Breast epithelium (tissue), 4 donors: Measurements from ENCODE around the gene TMEM254. TPM values are rescaled to one million over a fixed set of nuclear protein-coding genes. Genes with fewer than 3 reads are reported as not detected.
"Not testable (repeated sequence)": the region's sequence is repeated elsewhere in the genome, so short reads cannot be mapped to it uniquely, and the experiment has no call there.

ENCODE experiments used
- DNase-seq, 2 donors: peaks; one replicate each; pipeline ENCODE4 v3.0.0-alpha.2; 2019; ENCODE audit warnings: low spot score in 2 of 2
- H3K27ac ChIP-seq, 2 donors: fragments of 200-600 bp; sonication (generic) in 1 of 2; one replicate each; pipeline ENCODE4 v1.5.1; 2016 to 2019; ENCODE audit warnings: mild to moderate bottlenecking in 1 of 2
- H3K27me3 ChIP-seq, 2 donors: fragments of 200-600 bp; sonication (generic) in 1 of 2; one replicate each; pipeline versions ENCODE4 v1.5.1 to v1.6.0; 2017 to 2019; ENCODE audit warnings: control low read depth in 1 of 2, mild to moderate bottlenecking in 1 of 2
- H3K36me3 ChIP-seq: fragments of 200-600 bp; one replicate; pipeline ENCODE4 v1.5.1; 2019
- H3K4me1 ChIP-seq, 2 donors: fragments of 200-600 bp; sonication (generic); one replicate each; pipeline ENCODE4 v1.5.1; 2016 to 2019; ENCODE audit warnings: control low read depth in 1 of 2
- H3K4me3 ChIP-seq, 3 donors: fragments of 200-600 bp; sonication (generic); 1 replicate in 2 of 3; 2 replicates in 1 of 3; pipeline ENCODE4 v1.5.1; 2016 to 2019; ENCODE audit warnings: mild to moderate bottlenecking in 3 of 3, moderate library complexity in 2 of 3
- H3K9me3 ChIP-seq, 2 donors: fragments of 200-600 bp; sonication (generic) in 1 of 2; one replicate each; pipeline ENCODE4 v1.5.1; 2016 to 2019; ENCODE audit warnings: control low read depth in 1 of 2
- CTCF ChIP-seq, 3 donors: fragments of 450-650 bp; IDR thresholded peaks; one replicate each; pipeline ENCODE4 v1.5.1; 2016 to 2017; ENCODE audit warnings: antibody characterized with exemption in 3 of 3, mild to moderate bottlenecking in 3 of 3, moderate library complexity in 3 of 3
- POLR2A ChIP-seq: fragments of 450-650 bp; IDR thresholded peaks from one replicate; pipeline ENCODE4 v1.6.1; 2016; ENCODE audit warnings: antibody characterized with exemption, mild to moderate bottlenecking, moderate library complexity
- POLR2AphosphoS5 ChIP-seq, 3 donors: sonication (generic); formaldehyde crosslinking; IDR thresholded peaks; one replicate each; pipeline ENCODE4 v1.6.1; 2017; ENCODE audit warnings: antibody characterized with exemption in 3 of 3
- intact Hi-C: fragments of 100-400 bp; cut with DNase I; formaldehyde crosslinking; loops from one replicate; pipeline ENCODE4 v1.15.1; 2023; ENCODE audit warnings: low total_unique reads
- total RNA-seq, 3 donors: library from RNA; depleted of rRNA; stranded (reverse); fragments of >200 nt; gene quantifications; one replicate each; pipeline ENCODE4 v1.1.0, GENCODE V29; 2016

Gene TMEM254
- total RNA-seq, 3 donors from 2014 or later, result 13.3 to 29.7 (median 18.7) TPM

GRCh38 chr10:80131499-80131901 is 53.0 kb downstream of the TMEM254 start:
- no peak for DNase-seq
- H3K27ac ChIP-seq, result peak overlapping the region in 1 of 2 donors; percentile 12
- H3K27me3 ChIP-seq, result no peaks in the 10 kb centered on the region
- no peaks in the 10 kb centered on the region for H3K4me1 ChIP-seq
- H3K36me3 ChIP-seq, result no peaks in the 10 kb centered on the region
- H3K9me3 ChIP-seq, result no peaks in the 10 kb centered on the region
- H3K4me3 ChIP-seq, result no peak overlapping the region
- intact Hi-C loops, result no loop called here
- no peak for TF ChIP-seq CTCF (IDR thresholded peaks at IDR 0.05)
- TF ChIP-seq POLR2A, result no peak
- no peak for TF ChIP-seq POLR2AphosphoS5 (IDR thresholded peaks at IDR 0.05)

GRCh38 chr10:80132299-80133139 is 54.1 kb downstream of the TMEM254 start, which contains the start of gene PLAC9:
Gene PLAC9 (plus strand): TSS chr10:80132730. CDS start chr10:80132763, 33 bp downstream.
- intact Hi-C loops, result no loop called here
- no peaks in the 10 kb centered on the region for H3K27me3 ChIP-seq
- H3K9me3 ChIP-seq, result no peaks in the 10 kb centered on the region
- peak within 1 kb of the TSS; percentile 51 to 75 (median 58) for H3K4me3 ChIP-seq
- H3K4me1 ChIP-seq, result no peaks in the 10 kb centered on the region
- H3K36me3 ChIP-seq, result no peaks in the 10 kb centered on the region
- no peak for DNase-seq
- H3K27ac ChIP-seq, result peak within 1 kb of the TSS; percentile 72 to 92
- TF ChIP-seq POLR2A, result no peak
- TF ChIP-seq POLR2AphosphoS5 (IDR thresholded peaks at IDR 0.05), result no peak
- no peak for TF ChIP-seq CTCF (IDR thresholded peaks at IDR 0.05)

DNA sequence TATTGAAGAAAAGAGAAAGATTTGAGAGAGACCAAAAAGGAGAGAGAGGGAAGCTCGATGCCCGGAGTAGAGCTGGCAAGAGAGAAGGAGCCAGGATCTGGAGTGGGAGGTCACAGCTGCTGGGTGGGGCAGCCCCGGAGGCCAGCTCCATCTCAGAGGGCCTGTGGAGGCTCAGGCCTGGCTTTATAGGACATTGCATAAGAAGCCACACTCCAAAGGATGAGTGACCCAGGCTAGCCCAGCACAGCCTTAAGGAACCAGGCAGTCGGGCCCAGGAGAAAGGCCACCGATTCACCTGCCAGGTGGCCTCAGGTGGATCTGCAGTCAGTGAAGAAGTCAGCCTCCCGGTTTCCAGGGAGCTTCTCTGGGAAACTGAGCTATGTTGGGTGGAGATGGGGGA is 54.7 kb downstream of the TMEM254 start:
- H3K4me1 ChIP-seq, result no peaks in the 10 kb centered on the region
- peak overlapping the region; percentile 72 to 92 for H3K27ac ChIP-seq
- peak overlapping the region; percentile 51 to 75 (median 58) for H3K4me3 ChIP-seq
- H3K9me3 ChIP-seq, result no peaks in the 10 kb centered on the region
- no peak for DNase-seq
- no peak for TF ChIP-seq POLR2AphosphoS5 (IDR thresholded peaks at IDR 0.05)
- no peak for TF ChIP-seq POLR2A
- no peak for TF ChIP-seq CTCF (IDR thresholded peaks at IDR 0.05)
- no peaks in the 10 kb centered on the region for H3K27me3 ChIP-seq
- intact Hi-C loops, result no loop called here
- no peaks in the 10 kb centered on the region for H3K36me3 ChIP-seq

DNA sequence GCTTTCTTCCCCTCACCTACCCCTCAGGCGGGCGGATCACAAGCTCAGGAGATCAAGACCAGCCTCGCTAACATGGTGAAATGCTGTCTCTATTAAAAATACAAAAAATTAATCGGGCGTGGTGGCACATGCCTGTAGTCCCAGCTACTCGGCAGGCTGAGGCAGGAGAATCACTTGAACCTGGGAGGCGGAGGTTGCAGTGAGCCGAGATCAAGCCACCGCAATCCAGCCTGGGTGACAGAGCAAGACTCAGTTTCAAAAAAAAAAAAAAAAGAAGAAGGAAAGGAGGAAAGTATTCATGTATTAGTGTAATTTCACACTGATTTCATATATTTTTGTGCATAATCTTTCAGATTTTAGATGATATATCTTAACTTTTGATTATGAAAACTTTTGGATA is 55.2 kb downstream of the TMEM254 start:
- Histone ChIP-seq H3K27ac (peak overlapping the region; percentile 72 to 92), H3K4me3 (peak overlapping the region; percentile 51 to 75 (median 58))
- H3K4me1 ChIP-seq, H3K27me3 ChIP-seq, DNase-seq, H3K9me3 ChIP-seq, H3K36me3 ChIP-seq, intact Hi-C loops: not testable (repeated sequence)

GRCh38 chr10:80136134-80136571 is 57.7 kb downstream of the TMEM254 start:
- Histone ChIP-seq H3K36me3 (no peaks in the 10 kb centered on the region), H3K4me3 (no peak overlapping the region), H3K4me1 (no peaks in the 10 kb centered on the region), H3K27ac (peak overlapping the region; percentile 19 to 75), H3K27me3 (no peaks in the 10 kb centered on the region), H3K9me3 (no peaks in the 10 kb centered on the region)
- DNase-seq, result no peak
- intact Hi-C loops, result no loop called here
- TF ChIP-seq POLR2A (no peak), CTCF (IDR thresholded peaks at IDR 0.05) (no peak), POLR2AphosphoS5 (IDR thresholded peaks at IDR 0.05) (peak in 1 of 3 donors; percentile 22)
